ENCODE results near the gene AKR1B1.

AKR1B1 gene

GRCh38 chr7:134443396-134444070 is 15.4 kb downstream of the AKR1B1 start:
- no peak for DNase-seq

- DNase-seq: no peak
Measured at GRCh38 chr7:134442441-134443220, 16.3 kb downstream of the AKR1B1 start.

- no peak for DNase-seq
Measured at GRCh38 chr7:134441264-134441663, 17.6 kb downstream of the AKR1B1 start.

- DNase-seq: no peak
Measured at GRCh38 chr7:134440476-134440875, 18.4 kb downstream of the AKR1B1 start.

- DNase-seq: no peak
Measured at GRCh38 chr7:134440067-134440466, 18.8 kb downstream of the AKR1B1 start.

GRCh38 chr7:134438946-134439345 is 20.0 kb downstream of the AKR1B1 start:
- no peak for DNase-seq

GRCh38 chr7:134435161-134435920 is 23.6 kb downstream of the AKR1B1 start:
- no peak for DNase-seq

- no peak for DNase-seq
Measured at GRCh38 chr7:134434701-134435100, 24.2 kb downstream of the AKR1B1 start.

- DNase-seq: no peak
Measured at GRCh38 chr7:134433430-134433829, 25.5 kb downstream of the AKR1B1 start.

- peak; percentile 73 for DNase-seq
Measured at GRCh38 chr7:134432296-134433152, 26.4 kb downstream of the AKR1B1 start.

- DNase-seq: no peak
Measured at GRCh38 chr7:134431815-134432214, 27.1 kb downstream of the AKR1B1 start.

- DNase-seq: no peak
Measured at GRCh38 chr7:134429481-134429880, 29.4 kb downstream of the AKR1B1 start.

- DNase-seq: no peak
Measured at GRCh38 chr7:134428942-134429341, 30.0 kb downstream of the AKR1B1 start.

GRCh38 chr7:134427896-134428295 is 31.0 kb downstream of the AKR1B1 start:
- no peak for DNase-seq

GRCh38 chr7:134425777-134426176 is 33.1 kb downstream of the AKR1B1 start:
- DNase-seq: no peak

GRCh38 chr7:134422638-134423037 is 36.3 kb downstream of the AKR1B1 start:
- DNase-seq: no peak

- DNase-seq: no peak
Measured at GRCh38 chr7:134422008-134422407, 36.9 kb downstream of the AKR1B1 start.

GRCh38 chr7:134420424-134421125 is 38.3 kb downstream of the AKR1B1 start:
- DNase-seq: no peak

GRCh38 chr7:134419875-134420274 is 39.0 kb downstream of the AKR1B1 start:
- DNase-seq: no peak

GRCh38 chr7:134419085-134419484 is 39.8 kb downstream of the AKR1B1 start:
- no peak for DNase-seq

- no peak for DNase-seq
Measured at GRCh38 chr7:134415700-134416099, 43.2 kb downstream of the AKR1B1 start.

GRCh38 chr7:134414109-134414508 is 44.8 kb downstream of the AKR1B1 start:
- DNase-seq: no peak

All from T1000 (cell line).